Heart left ventricle (tissue), 16 donors: ENCODE data around the gene SNUPN. TPM values are rescaled to one million over a fixed set of nuclear protein-coding genes. Genes with fewer than 3 reads are reported as not detected.

ENCODE experiments used
- ATAC-seq, 4 donors: fragments of 200-7000 bp; cut with Tn5 transposase; one replicate each; pipeline ENCODE4 v1.9.1; 2020 to 2022; ENCODE audit warnings: moderate library complexity in 4 of 4, mild to moderate bottlenecking in 3 of 4, moderate number of reproducible peaks in 1 of 4
- DNase-seq, 5 donors: peaks; one replicate each; pipeline ENCODE4 v3.0.0-alpha.2; 2020
- H3K27ac ChIP-seq, 12 donors: fragments of 200-600 bp; sonication (generic) in 4 of 12; one replicate each; pipeline versions ENCODE4 v1.5.0 to v1.8.0; 2016 to 2022; ENCODE audit warnings: mild to moderate bottlenecking in 2 of 12
- H3K27me3 ChIP-seq, 9 donors: fragments of 200-600 bp; sonication (generic) in 2 of 9; one replicate each; pipeline versions ENCODE4 v1.5.1 to v1.8.0; 2016 to 2022; ENCODE audit warnings: mild to moderate bottlenecking in 3 of 9
- H3K36me3 ChIP-seq, 9 donors: fragments of 200-600 bp; sonication (generic) in 2 of 9; one replicate each; pipeline versions ENCODE4 v1.5.0 to v1.8.0; 2018 to 2022; ENCODE audit warnings: mild to moderate bottlenecking in 2 of 9
- H3K4me1 ChIP-seq, 12 donors: fragments of 200-600 bp; sonication (generic) in 4 of 12; one replicate each; pipeline versions ENCODE4 v1.5.0 to v1.8.0; 2016 to 2022; ENCODE audit warnings: mild to moderate bottlenecking in 3 of 12
- H3K4me3 ChIP-seq, 12 donors: fragments of 200-600 bp; sonication (generic) in 4 of 12; one replicate each; pipeline versions ENCODE4 v1.5.0 to v1.8.0; 2017 to 2022; ENCODE audit warnings: mild to moderate bottlenecking in 9 of 12, moderate library complexity in 4 of 12
- H3K9me3 ChIP-seq, 12 donors: fragments of 200-600 bp; sonication (generic) in 4 of 12; one replicate each; pipeline versions ENCODE4 v1.5.0 to v1.8.0; 2016 to 2022; ENCODE audit warnings: mild to moderate bottlenecking in 1 of 12
- CTCF ChIP-seq, 12 donors: fragments of 200-600 bp; sonication (generic) in 4 of 12; IDR thresholded peaks; one replicate each; pipeline versions ENCODE4 v1.5.0 to v1.8.0; 2018 to 2022; ENCODE audit warnings: antibody characterized with exemption in 12 of 12, mild to moderate bottlenecking in 5 of 12
- POLR2A ChIP-seq, 2 donors: fragments of 450-650 bp; IDR thresholded peaks; one replicate each; pipeline ENCODE4 v1.6.1; 2017; ENCODE audit warnings: antibody characterized with exemption in 2 of 2, mild to moderate bottlenecking in 2 of 2, moderate library complexity in 2 of 2
- WGBS, 4 donors: extraction: QIAGEN DNeasy Blood & Tissue Kit in 2 of 4; methylation state at CpG; one replicate each; pipeline versions ENCODE4 v1.1.5 to v1.1.7; 2013 to 2018; 5-methylcytosine and 5-hydroxymethylcytosine counted together
- intact Hi-C, 10 donors: fragments of 100-400 bp; cut with DNase I; formaldehyde crosslinking; loops; one replicate each; pipeline versions ENCODE4 v1.11.1 to v1.14.2; 2022
- polyA plus RNA-seq, 2 donors: library from polyadenylated mRNA; stranded (reverse); fragments of 200-250 nt; gene quantifications; one replicate each; pipeline ENCODE4 v1.2.3, GENCODE V29; 2013
- total RNA-seq, 9 donors: library from RNA; depleted of rRNA in 2 of 9; stranded (reverse); fragments of >200 nt in 2 of 9; fragmentation: NEBNext Ultra II Directional in 3 of 9; extraction: Animal tissue kit (Norgen Biotek cat#: 25700) in 3 of 9; gene quantifications; one replicate each; pipeline versions ENCODE4 v1.1.0 to v1.2.4, GENCODE V29; 2016 to 2023
- donor health status: ischemic (EF 13 %, LVEDD 7.1; RV severe dilation, severe dysfunction).
- donor health status: healthy with polysubstance abuse.
- donor health status: DM: no; HTN: yes; CAD: no.
- donor health status: DM: no; HTN: no; CAD: no.
- donor health status: ischemic (EF 25% LVEDD 6.9; RV normal size, moderate dysfunction).
- donor health status: ischemic (EF 25% LVEDD 5.7; RV mildly dilated, moderate dysfunction).
- donor health status: healthy.
- donor health status: DM: yes; HTN: yes; CAD: no.
- donor health status: ischemic (EF 35%, LVEDD 5.7; RV mildly dilated, moderate dysfunction).
- donor health status: nonischemic (EF 11% LVEDD 7.7; RV severe dilation, severe dysfunction).
- donor health status: DM: yes; HTN: yes; CAD: no.
- donor health status: PGD.
- donor health status: ischemic (EF 29% LVEDD 5.4; RV normal size, mild dysfunction).
- donor health status: nonischemic (EF 23%, LVEDD 6.1; RV moderate dilation, normal function).

SNUPN gene
- total and polyA plus RNA-seq, 11 donors: 13.2 to 21.6 (median 14.5) TPM

DNA sequence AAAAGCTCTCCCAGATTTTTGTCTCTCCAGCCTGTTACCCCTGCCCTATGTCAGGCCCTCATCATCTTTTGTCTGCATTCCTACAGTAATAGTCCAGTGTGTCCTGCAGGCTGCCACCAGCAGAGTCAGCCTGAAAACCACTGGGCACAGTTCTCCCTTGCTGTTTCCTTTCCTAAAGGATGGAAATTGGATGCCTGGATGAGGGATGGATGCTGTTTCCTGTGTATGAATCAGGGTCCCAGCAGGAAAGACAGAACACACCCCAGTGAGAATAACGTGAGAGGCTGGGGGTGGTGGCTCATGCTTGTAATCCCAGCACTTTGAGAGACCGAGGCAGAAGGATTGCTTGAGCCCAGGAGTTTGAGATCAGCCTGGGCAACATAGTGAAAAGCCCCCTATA lies 18.9 kb upstream of the SNUPN start:
- no peak for ATAC-seq
- Histone ChIP-seq H3K4me1 (peaks cover 0 to 37% (median 25%) of the 10 kb centered on the region in 12 donors), H3K36me3 (no peaks in the 10 kb centered on the region), H3K27ac (no peak overlapping the region), H3K9me3 (no peaks in the 10 kb centered on the region), H3K4me3 (no peak overlapping the region), H3K27me3 (no peaks in the 10 kb centered on the region)
- TF ChIP-seq CTCF (IDR thresholded peaks at IDR 0.05): no peak
- no peak for DNase-seq
- intact Hi-C loops: loop anchor here in 4 of 10 donors (5.0 to 10.0 kb wide), 3 partner anchors 190 to 280 kb away; partner anchors contain the start of genes SIN3A (in 3 of the 4) and MAN2C1 (in 1 of the 4)
- WGBS, 4 donors: 72 to 83% (median 83%) methylated on average over 2 of the region's 2 CpGs

GRCh38 chr15:75641603-75642002 lies 16.1 kb upstream of the SNUPN start:
- TF ChIP-seq CTCF (IDR thresholded peaks at IDR 0.05): no peak
- no peak for TF ChIP-seq POLR2A (IDR thresholded peaks at IDR 0.05)
- H3K27ac ChIP-seq: no peak overlapping the region
- H3K36me3 ChIP-seq: peaks cover 0 to 12% (median 0%) of the 10 kb centered on the region in 9 donors
- intact Hi-C loops: loop anchor here in 4 of 10 donors (5.0 to 10.0 kb wide), 3 partner anchors 187 to 277 kb away; partner anchors contain the start of genes SIN3A (in 3 of the 4) and MAN2C1 (in 1 of the 4)
- H3K27me3 ChIP-seq: no peaks in the 10 kb centered on the region
- peaks cover 9 to 52% (median 38%) of the 10 kb centered on the region in 12 donors for H3K4me1 ChIP-seq
- ATAC-seq: no peak
- H3K9me3 ChIP-seq: no peaks in the 10 kb centered on the region
- no peak overlapping the region for H3K4me3 ChIP-seq
- DNase-seq: no peak
- 78 to 89% (median 81%) methylated on average over 5 of the region's 5 CpGs for WGBS, 4 donors

GRCh38 chr15:75641179-75641503 lies 15.6 kb upstream of the SNUPN start:
- ATAC-seq (no peak), DNase-seq (no peak)
- 72 to 85% (median 83%) methylated on average over 4 of the region's 4 CpGs for WGBS, 4 donors
- Histone ChIP-seq H3K36me3 (peaks cover 0 to 12% (median 0%) of the 10 kb centered on the region in 9 donors), H3K4me1 (peaks cover 9 to 51% (median 33%) of the 10 kb centered on the region in 12 donors), H3K4me3 (peak overlapping the region in 4 of 12 donors; percentile 85 to 99 (median 89)), H3K9me3 (no peaks in the 10 kb centered on the region), H3K27ac (peak overlapping the region in 2 of 12 donors; percentile 86 to 99), H3K27me3 (no peaks in the 10 kb centered on the region)
- intact Hi-C loops: loop anchor here in 4 of 10 donors (5.0 to 10.0 kb wide), 3 partner anchors 186 to 276 kb away; partner anchors contain the start of genes SIN3A (in 3 of the 4) and MAN2C1 (in 1 of the 4)
- TF ChIP-seq POLR2A (IDR thresholded peaks at IDR 0.05) (no peak), CTCF (IDR thresholded peaks at IDR 0.05) (peak in 1 of 12 donors; percentile 2)

DNA sequence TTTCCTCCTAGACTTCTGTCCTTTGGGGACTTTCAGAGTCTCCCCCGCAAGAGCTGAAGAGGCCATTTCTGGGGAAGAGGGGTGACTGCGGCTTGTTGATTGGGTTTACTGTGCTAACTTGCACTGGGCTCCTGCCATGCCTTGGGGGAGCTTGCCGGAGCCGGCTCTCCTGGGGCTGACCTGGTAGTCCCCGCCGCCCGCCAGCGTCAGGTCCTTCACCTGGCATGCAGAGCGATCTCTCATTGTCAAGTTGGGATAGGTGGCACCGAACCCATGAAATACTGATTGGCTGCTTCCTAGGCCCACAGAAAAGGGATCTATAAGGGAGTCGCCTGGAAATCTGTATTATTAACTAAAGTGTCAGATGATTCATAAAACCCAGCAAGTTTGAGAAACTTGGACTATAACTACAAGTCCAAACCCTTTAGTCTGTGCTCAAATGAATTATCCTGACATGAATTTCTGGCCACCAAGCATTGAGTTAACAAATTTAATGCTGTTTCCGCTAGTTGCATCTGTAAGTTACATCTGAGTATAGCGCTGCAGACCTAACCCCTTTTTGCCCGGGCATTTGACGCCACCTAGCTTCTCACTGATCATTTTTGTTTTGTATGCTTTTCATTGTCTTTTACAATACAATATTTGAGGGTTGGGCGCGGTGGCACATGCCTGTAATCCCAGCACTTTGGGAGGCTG lies 15.1 kb upstream of the SNUPN start:
- H3K4me3 ChIP-seq: peak overlapping the region; percentile 71 to 99 (median 86)
- WGBS, 4 donors: 7 to 25% (median 13%) methylated on average over 9 to 17 of the region's 17 CpGs
- H3K27ac ChIP-seq: peak overlapping the region; percentile 86 to 99 (median 94)
- DNase-seq: peak in 1 of 5 donors; percentile 53
- intact Hi-C loops: loop anchor here in 4 of 10 donors (5.0 to 10.0 kb wide), 3 partner anchors 186 to 276 kb away; partner anchors contain the start of genes SIN3A (in 3 of the 4) and MAN2C1 (in 1 of the 4)
- peaks cover 0 to 12% (median 0%) of the 10 kb centered on the region in 9 donors for H3K36me3 ChIP-seq
- H3K9me3 ChIP-seq: no peaks in the 10 kb centered on the region
- peaks cover 9 to 46% (median 30%) of the 10 kb centered on the region in 12 donors for H3K4me1 ChIP-seq
- no peak for TF ChIP-seq POLR2A (IDR thresholded peaks at IDR 0.05)
- TF ChIP-seq CTCF (IDR thresholded peaks at IDR 0.05): peak in 2 of 12 donors; percentile 7 to 17
- no peaks in the 10 kb centered on the region for H3K27me3 ChIP-seq
- ATAC-seq: peak; percentile 23 to 41 (median 28)
